GM23338 (cell line): ENCODE measurements around the gene KAZN. TPM values are rescaled to one million over a fixed set of nuclear protein-coding genes. Genes with fewer than 3 reads are reported as not detected.

Experiments
- ATAC-seq: fragments of 200-7000 bp; cut with Tn5 transposase; 3 replicates; pipeline ENCODE4 v1.9.1; 2020
- DNase-seq: peaks from one replicate; pipeline ENCODE4 v3.0.0-alpha.2; 2015; ENCODE audit warnings: low spot score
- H2AFZ ChIP-seq: fragments of 200-600 bp; sonication (generic); 2 replicates; pipeline ENCODE4 v1.8.0; 2016; ENCODE audit warnings: antibody characterized with exemption, mild to moderate bottlenecking, moderate library complexity
- H3F3A ChIP-seq: fragments of 200-600 bp; sonication (generic); replicated peaks from 2 replicates; pipeline ENCODE4 v1.8.0; 2017; ENCODE audit warnings: antibody characterized with exemption, mixed run types, low read depth
- H3K27ac ChIP-seq: fragments of 200-600 bp; sonication (generic); 2 replicates; pipeline ENCODE4 v1.6.1; 2016; ENCODE audit warnings: low read depth
- H3K27me3 ChIP-seq: fragments of 200-600 bp; sonication (generic); 2 replicates; pipeline ENCODE4 v1.8.0; 2016; ENCODE audit warnings: mild to moderate bottlenecking, mixed run types, moderate library complexity; ENCODE audit not compliant: insufficient read depth
- H3K36me3 ChIP-seq: fragments of 200-600 bp; sonication (generic); 2 replicates; pipeline ENCODE4 v1.8.0; 2016; ENCODE audit warnings: mild to moderate bottlenecking; ENCODE audit not compliant: insufficient read depth
- H3K4me1 ChIP-seq: fragments of 200-600 bp; sonication (generic); 2 replicates; pipeline ENCODE4 v1.8.0; 2016; ENCODE audit warnings: mild to moderate bottlenecking, moderate library complexity; ENCODE audit not compliant: insufficient read depth
- H3K4me2 ChIP-seq: fragments of 200-600 bp; sonication (generic); 2 replicates; pipeline ENCODE4 v1.7.1; 2017; ENCODE audit warnings: mixed run types
- H3K4me3 ChIP-seq: fragments of 200-600 bp; sonication (generic); 2 replicates; pipeline ENCODE4 v1.6.1; 2016; ENCODE audit warnings: mixed run types
- H3K79me2 ChIP-seq: fragments of 200-600 bp; sonication (generic); replicated peaks from 2 replicates; pipeline ENCODE4 v1.8.0; 2017; ENCODE audit warnings: mild to moderate bottlenecking; ENCODE audit not compliant: insufficient read depth
- H3K9me2 ChIP-seq: fragments of 200-600 bp; sonication (generic); 2 replicates; pipeline ENCODE4 v1.8.0; 2017; ENCODE audit not compliant: insufficient read depth
- H4K20me1 ChIP-seq: fragments of 200-600 bp; sonication (generic); replicated peaks from 2 replicates; pipeline ENCODE4 v1.8.0; 2017; ENCODE audit warnings: mild to moderate bottlenecking; ENCODE audit not compliant: insufficient read depth
- H3K27ac Mint-ChIP-seq: 2 replicates; pipeline ENCODE4 v1.8.0; 2020; ENCODE audit warnings: inconsistent platforms, mild to moderate bottlenecking, moderate library complexity, mixed read lengths
- H3K27me3 Mint-ChIP-seq: 3 replicates; pipeline ENCODE4 v1.8.0; 2022; ENCODE audit warnings: low read depth, mild to moderate bottlenecking, moderate library complexity, mixed read lengths, inconsistent platforms; ENCODE audit not compliant: insufficient read depth, poor library complexity
- H3K36me3 Mint-ChIP-seq: 3 replicates; pipeline ENCODE4 v1.8.0; 2021; ENCODE audit warnings: low read depth, mild to moderate bottlenecking, inconsistent platforms, moderate library complexity, mixed read lengths
- H3K4me1 Mint-ChIP-seq: 3 replicates; pipeline ENCODE4 v1.8.0; 2020; ENCODE audit warnings: mild to moderate bottlenecking, inconsistent platforms, mixed read lengths
- H3K4me3 Mint-ChIP-seq: 3 replicates; pipeline ENCODE4 v1.8.0; 2021; ENCODE audit warnings: moderate library complexity, mild to moderate bottlenecking, inconsistent platforms, mixed read lengths
- H3K9me3 Mint-ChIP-seq: 3 replicates; pipeline ENCODE4 v1.8.0; 2020; ENCODE audit warnings: moderate library complexity, mild to moderate bottlenecking, inconsistent platforms, mixed read lengths
- CREB1 ChIP-seq: fragments of 250-450 bp; sonication (Bioruptor Pico); IDR thresholded peaks from 2 replicates; pipeline ENCODE4 v1.5.0; 2020; ENCODE audit warnings: low read depth, mild to moderate bottlenecking, moderate library complexity
- CTCF ChIP-seq, 2 experiments: fragments of 200-600 bp in 1 of 2; sonication (generic) in 1 of 2; conservative IDR thresholded peaks; 2 replicates each; pipeline versions ENCODE4 v1.5.1 to v1.6.1; 2016 to 2017; ENCODE audit warnings: antibody characterized with exemption in 2 of 2, low read depth in 2 of 2, mild to moderate bottlenecking in 2 of 2, moderate library complexity in 1 of 2
- ZNF331 ChIP-seq: fragments of 250-450 bp; sonication (Bioruptor Pico); IDR thresholded peaks from 2 replicates; pipeline ENCODE4 v1.5.0; 2020; ENCODE audit warnings: low read depth, mild to moderate bottlenecking, moderate library complexity
- ZNF462 ChIP-seq: fragments of 250-450 bp; sonication (Bioruptor Pico); IDR thresholded peaks from 2 replicates; pipeline ENCODE4 v1.5.0; 2020; ENCODE audit warnings: mild to moderate bottlenecking, moderate library complexity
- polyA plus RNA-seq: library from polyadenylated mRNA; unstranded; fragments of >200 nt; fragmentation: Nextera tagmentation; extraction: Ambion mirVana; gene quantifications from 2 replicates; pipeline ENCODE4 v1.2.1, GENCODE V29; 2016
- total RNA-seq: library from RNA; depleted of rRNA; stranded (reverse); fragments of >200 nt; shearing (Covaris generic); gene quantifications from 2 replicates; pipeline ENCODE4 v1.2.3, GENCODE V29; 2014
- TF ChIP-seq, protein P1 (sequence below): IDR thresholded peaks from 2 replicates; pipeline ENCODE4 v1.6.1; 2016; ENCODE audit warnings: antibody characterized with exemption

The KAZN gene
- total and polyA plus RNA-seq, 2 experiments from 2014 or later: 9.9 to 15.0 TPM

- Histone ChIP-seq H3K4me2 (no peak overlapping the region), H3K4me3 (no peak overlapping the region), H3K27me3 (no peaks in the 10 kb centered on the region), H3K79me2 (peaks cover 57% of the 10 kb centered on the region), H2AFZ (no peak overlapping the region), H3F3A (no peaks in the 10 kb centered on the region), H3K36me3 (no peaks in the 10 kb centered on the region; the same call in 1 of the 2 replicates), H3K4me1 (peaks cover 9% of the 10 kb centered on the region), H4K20me1 (peaks cover 10% of the 10 kb centered on the region; the same call in 1 of the 2 replicates), H3K27ac (no peak overlapping the region), H3K9me2 (no peaks in the 10 kb centered on the region)
- ATAC-seq: no peak
- Mint-ChIP-seq H3K4me1 (no peaks in the 10 kb centered on the region), H3K9me3 (peaks cover 18% of the 10 kb centered on the region), H3K36me3 (peaks cover 14% of the 10 kb centered on the region; the same call in 2 of the 3 replicates), H3K4me3 (no peak overlapping the region), H3K27ac (no peak overlapping the region), H3K27me3 (no peaks in the 10 kb centered on the region)
- TF ChIP-seq ZNF331 (no peak), ZNF462 (CRISPR knock-in tag) (no peak), CREB1 (CRISPR knock-in tag) (no peak), CTCF (conservative IDR thresholded peaks at IDR 0.05; ENCODE audit: low read depth in 2 of 2) (no peak)
- TF ChIP-seq, protein P1, sequence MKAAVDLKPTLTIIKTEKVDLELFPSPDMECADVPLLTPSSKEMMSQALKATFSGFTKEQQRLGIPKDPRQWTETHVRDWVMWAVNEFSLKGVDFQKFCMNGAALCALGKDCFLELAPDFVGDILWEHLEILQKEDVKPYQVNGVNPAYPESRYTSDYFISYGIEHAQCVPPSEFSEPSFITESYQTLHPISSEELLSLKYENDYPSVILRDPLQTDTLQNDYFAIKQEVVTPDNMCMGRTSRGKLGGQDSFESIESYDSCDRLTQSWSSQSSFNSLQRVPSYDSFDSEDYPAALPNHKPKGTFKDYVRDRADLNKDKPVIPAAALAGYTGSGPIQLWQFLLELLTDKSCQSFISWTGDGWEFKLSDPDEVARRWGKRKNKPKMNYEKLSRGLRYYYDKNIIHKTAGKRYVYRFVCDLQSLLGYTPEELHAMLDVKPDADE: no peak
- DNase-seq: no peak
These were observed 49.9 kb downstream of the KAZN start for GRCh38 chr1:14648391-14648790.
